H9 (cell line): ENCODE measurements around the gene ST14. TPM values are rescaled to one million over a fixed set of nuclear protein-coding genes. Genes with fewer than 3 reads are reported as not detected.

Experiments used
- DNase-seq: peaks from one replicate; pipeline ENCODE4 v3.0.0-alpha.2; 2017
- H2AFZ ChIP-seq: one replicate; pipeline ENCODE4 v1.6.1; 2013; ENCODE audit warnings: mild to moderate bottlenecking, low read length, control low read depth, moderate library complexity
- H2AK5ac ChIP-seq: 2 replicates; pipeline ENCODE4 v1.6.1; 2013; ENCODE audit warnings: low read length, control low read depth, mixed read lengths; ENCODE audit not compliant: insufficient read length
- H2BK120ac ChIP-seq: one replicate; pipeline ENCODE4 v1.6.1; 2013; ENCODE audit warnings: low read depth, mild to moderate bottlenecking, low read length, control low read depth, inconsistent platforms; ENCODE audit not compliant: poor library complexity, severe bottlenecking
- H2BK12ac ChIP-seq: 2 replicates; pipeline ENCODE4 v1.6.1; 2013; ENCODE audit warnings: low read length, control low read depth, mixed read lengths, low read depth; ENCODE audit not compliant: insufficient read length
- H2BK15ac ChIP-seq: 2 replicates; pipeline ENCODE4 v1.6.1; 2013; ENCODE audit warnings: low read depth, low read length, control low read depth
- H2BK20ac ChIP-seq: one replicate; pipeline ENCODE4 v1.6.1; 2013; ENCODE audit warnings: low read depth, mild to moderate bottlenecking, low read length, control low read depth, inconsistent platforms; ENCODE audit not compliant: poor library complexity, severe bottlenecking
- H2BK5ac ChIP-seq: 2 replicates; pipeline ENCODE4 v1.6.1; 2013; ENCODE audit warnings: low read length, control low read depth, mixed read lengths; ENCODE audit not compliant: insufficient read length
- H3K14ac ChIP-seq: 2 replicates; pipeline ENCODE4 v1.6.1; 2013; ENCODE audit warnings: low read length, control low read depth; ENCODE audit not compliant: insufficient read depth
- H3K18ac ChIP-seq: 2 replicates; pipeline ENCODE4 v1.6.1; 2013; ENCODE audit warnings: low read depth, mild to moderate bottlenecking, mixed read lengths, low read length, control low read depth; ENCODE audit not compliant: insufficient read length
- H3K23ac ChIP-seq: 2 replicates; pipeline ENCODE4 v1.6.1; 2013; ENCODE audit warnings: low read length, control low read depth, mixed read lengths, low read depth; ENCODE audit not compliant: insufficient read length
- H3K23me2 ChIP-seq: 2 replicates; pipeline ENCODE4 v1.6.1; 2013; ENCODE audit warnings: low read depth, mild to moderate bottlenecking, mixed read lengths, low read length, control low read depth; ENCODE audit not compliant: insufficient read length, poor library complexity, severe bottlenecking
- H3K27ac ChIP-seq: 2 replicates; pipeline ENCODE4 v1.5.1; 2013; ENCODE audit warnings: low read length, control low read depth, mixed read lengths, low read depth; ENCODE audit not compliant: insufficient read length
- H3K27me3 ChIP-seq: 2 replicates; pipeline ENCODE4 v1.6.1; 2013; ENCODE audit warnings: low read length, control low read depth, inconsistent platforms; ENCODE audit not compliant: insufficient read depth
- H3K4ac ChIP-seq: 2 replicates; pipeline ENCODE4 v1.6.1; 2013; ENCODE audit warnings: low read depth, mild to moderate bottlenecking, control low read depth, inconsistent platforms, low read length, moderate library complexity
- H3K4me1 ChIP-seq: 2 replicates; pipeline ENCODE4 v1.6.1; 2013; ENCODE audit warnings: low read length, control low read depth, inconsistent platforms; ENCODE audit not compliant: insufficient read depth
- H3K4me2 ChIP-seq: 2 replicates; pipeline ENCODE4 v1.6.1; 2013; ENCODE audit warnings: low read length, control low read depth, mixed read lengths; ENCODE audit not compliant: insufficient read length, insufficient read depth
- H3K56ac ChIP-seq: 2 replicates; pipeline ENCODE4 v1.6.1; 2013; ENCODE audit warnings: low read depth, mild to moderate bottlenecking, mixed read lengths, low read length, control low read depth; ENCODE audit not compliant: insufficient read length
- H3K79me1 ChIP-seq: 2 replicates; pipeline ENCODE4 v1.6.1; 2013; ENCODE audit warnings: low read depth, mild to moderate bottlenecking, moderate library complexity, low read length, control low read depth, inconsistent platforms; ENCODE audit not compliant: insufficient read depth, poor library complexity, severe bottlenecking
- H3K79me2 ChIP-seq: 2 replicates; pipeline ENCODE4 v1.6.1; 2013; ENCODE audit warnings: low read length, control low read depth, inconsistent platforms; ENCODE audit not compliant: insufficient read depth
- H3K9ac ChIP-seq: 2 replicates; pipeline ENCODE4 v1.6.1; 2013; ENCODE audit warnings: low read length, control low read depth, mixed read lengths; ENCODE audit not compliant: insufficient read length; ENCODE audit errors: extremely low read depth
- H3K9me3 ChIP-seq: one replicate; pipeline ENCODE4 v1.6.1; 2013; ENCODE audit warnings: low read depth, low read length, inconsistent platforms; ENCODE audit not compliant: control insufficient read depth
- H3T11ph ChIP-seq: one replicate; pipeline ENCODE4 v1.6.1; 2013; ENCODE audit warnings: mild to moderate bottlenecking, low read length, control low read depth, inconsistent platforms
- H4K20me1 ChIP-seq: one replicate; pipeline ENCODE4 v1.6.1; 2013; ENCODE audit not compliant: control insufficient read depth, insufficient read length, insufficient read depth
- H4K5ac ChIP-seq: 2 replicates; pipeline ENCODE4 v1.6.1; 2013; ENCODE audit warnings: low read depth, mild to moderate bottlenecking, mixed read lengths, low read length, control low read depth; ENCODE audit not compliant: insufficient read length
- H4K8ac ChIP-seq: replicated peaks from 2 replicates; pipeline ENCODE4 v1.6.1; 2013; ENCODE audit warnings: low read length, control low read depth, mixed read lengths, low read depth; ENCODE audit not compliant: insufficient read length
- H4K91ac ChIP-seq: 2 replicates; pipeline ENCODE4 v1.6.1; 2013; ENCODE audit warnings: low read depth, mild to moderate bottlenecking, moderate library complexity, mixed read lengths, low read length, control low read depth; ENCODE audit not compliant: insufficient read length
- H3K27ac Mint-ChIP-seq, 3 experiments: 2 replicates in 2 of 3; 3 replicates in 1 of 3; pipeline ENCODE4 v1.8.0; 2020 to 2021; ENCODE audit warnings: mixed read lengths in 3 of 3, mild to moderate bottlenecking in 1 of 3, moderate library complexity in 1 of 3
- H3K27me3 Mint-ChIP-seq: 2 replicates; pipeline ENCODE4 v1.8.0; 2021; ENCODE audit warnings: low read depth, mild to moderate bottlenecking, moderate library complexity, mixed read lengths
- H3K36me3 Mint-ChIP-seq, 3 experiments: 2 replicates in 2 of 3; 3 replicates in 1 of 3; pipeline ENCODE4 v1.8.0; 2020 to 2021; ENCODE audit warnings: low read depth in 3 of 3, mixed read lengths in 3 of 3; ENCODE audit not compliant: insufficient read depth in 1 of 3
- H3K4me1 Mint-ChIP-seq, 2 experiments: 2 replicates each; pipeline ENCODE4 v1.8.0; 2020; ENCODE audit warnings: mixed read lengths in 2 of 2
- H3K4me3 Mint-ChIP-seq, 2 experiments: 2 replicates in 1 of 2; 3 replicates in 1 of 2; pipeline ENCODE4 v1.8.0; 2020 to 2021; ENCODE audit warnings: mild to moderate bottlenecking in 2 of 2, mixed read lengths in 2 of 2, moderate library complexity in 1 of 2
- H3K9me3 Mint-ChIP-seq, 2 experiments: 2 replicates in 1 of 2; 3 replicates in 1 of 2; pipeline ENCODE4 v1.8.0; 2020; ENCODE audit warnings: mild to moderate bottlenecking in 2 of 2, mixed read lengths in 2 of 2, moderate library complexity in 1 of 2
- CTCF ChIP-seq: fragments of 200-600 bp; sonication (generic); conservative IDR thresholded peaks from 3 replicates; pipeline ENCODE4 v1.8.0; 2021; ENCODE audit warnings: antibody characterized with exemption, mild to moderate bottlenecking
- WGBS: extraction: QIAGEN DNeasy Blood & Tissue Kit; methylation state at CpG from one replicate; pipeline ENCODE4 v1.1.7; 2013; ENCODE audit warnings: missing lambda C conversion rate, low lambda C conversion rate, mixed read lengths; ENCODE audit not compliant: insufficient read length; ENCODE audit errors: extremely low coverage; 5-methylcytosine and 5-hydroxymethylcytosine counted together
- total RNA-seq: library from RNA; stranded (reverse); gene quantifications from 2 replicates; pipeline ENCODE4 v1.2.1, GENCODE V29; 2021

The ST14 gene
- total RNA-seq, 1 experiment from 2014 or later = 22.4 TPM

- Histone ChIP-seq H3K27ac (no peak overlapping the region), H3K79me1 (no peaks in the 10 kb centered on the region), H3T11ph (no peak overlapping the region), H3K14ac (no peak overlapping the region), H2BK12ac (no peak overlapping the region), H3K23me2 (no peaks in the 10 kb centered on the region), H2BK15ac (no peak overlapping the region), H4K91ac (no peak overlapping the region), H4K5ac (no peak overlapping the region), H2AK5ac (no peak overlapping the region), H2AFZ (no peak overlapping the region), H3K79me2 (no peaks in the 10 kb centered on the region), H3K56ac (no peak overlapping the region), H3K4me1 (peaks cover 4% of the 10 kb centered on the region; the same call in 1 of the 2 replicates), H3K18ac (no peak overlapping the region), H3K4me2 (no peak overlapping the region), H2BK5ac (no peak overlapping the region), H4K8ac (no peak overlapping the region), H3K9me3 (no peaks in the 10 kb centered on the region), H3K23ac (no peak overlapping the region), H3K27me3 (no peaks in the 10 kb centered on the region), H2BK120ac (no peak overlapping the region), H4K20me1 (no peaks in the 10 kb centered on the region), H2BK20ac (no peak overlapping the region), H3K4ac (no peak overlapping the region), H3K9ac (no peak overlapping the region)
- no peaks in the 10 kb centered on the region for H3K36me3 Mint-ChIP-seq
- DNase-seq = no peak
- no peak for TF ChIP-seq CTCF
- peaks cover 13 to 16% of the 10 kb centered on the region in 2 experiments for H3K4me1 Mint-ChIP-seq
- H3K4me3 Mint-ChIP-seq = no peak overlapping the region
- H3K27me3 Mint-ChIP-seq = no peaks in the 10 kb centered on the region
- H3K27ac Mint-ChIP-seq = no peak overlapping the region
- WGBS = no CpG with 5 or more reads among the region's 11 CpGs
- H3K9me3 Mint-ChIP-seq = no peaks in the 10 kb centered on the region
Observed at GRCh38 chr11:130181295-130182272, 22.0 kb downstream of the ST14 start.
